ENCODE measurements around the gene CDADC1.

The CDADC1 gene

DNA sequence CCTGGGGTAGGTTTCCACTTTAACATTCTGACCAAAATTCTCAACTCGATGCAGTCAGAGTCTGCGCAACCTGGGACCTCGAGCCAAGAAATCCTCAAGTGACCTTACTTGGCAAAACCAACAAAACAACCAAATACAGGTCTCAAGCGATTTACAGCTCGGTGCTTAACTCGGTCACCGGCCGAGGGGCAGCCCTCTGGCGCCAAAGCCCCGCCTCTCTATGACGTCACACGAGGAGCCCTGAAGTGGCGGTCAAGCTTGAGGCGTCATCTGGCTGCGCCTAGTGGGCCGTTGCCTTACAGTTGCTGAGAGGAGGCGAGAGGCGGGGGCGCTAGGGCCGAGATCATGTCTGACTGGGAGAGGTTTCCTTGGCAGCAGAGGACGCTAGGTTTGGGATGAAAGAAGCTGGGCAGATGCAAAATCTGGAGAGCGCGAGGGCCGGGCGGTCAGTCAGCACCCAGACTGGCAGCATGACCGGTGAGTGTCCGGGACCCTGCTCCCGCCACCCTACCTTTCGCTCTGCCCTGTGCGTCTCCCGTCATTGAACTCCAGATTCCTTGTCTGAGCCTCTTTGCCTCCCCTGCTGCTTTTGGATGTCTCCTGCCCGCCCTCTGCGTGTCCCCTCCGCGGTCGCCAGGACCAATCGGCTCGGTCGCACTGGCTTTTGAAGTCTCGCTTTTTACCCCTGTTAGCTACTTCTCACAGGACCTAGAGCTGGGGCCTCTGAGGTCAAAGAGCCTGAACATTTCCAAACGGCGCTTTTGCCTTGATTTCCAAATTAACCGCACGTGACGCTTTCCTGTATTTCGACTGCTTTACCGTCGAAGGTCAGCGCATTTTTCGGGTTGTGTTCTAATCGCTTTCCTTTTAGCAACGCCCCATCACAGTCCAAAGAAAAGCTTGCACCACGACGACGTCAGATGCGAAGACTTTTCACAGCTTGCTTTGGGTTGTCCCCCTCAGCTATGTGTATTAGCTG lies at the start of gene CDADC1:
Gene CDADC1 (plus strand): TSS at position 283 of the 979 bp plus-strand sequence. CDS start 113 bp downstream, at position 396.
- peak; percentile 52 for DNase-seq (ENCODE audit: low read depth, low spot score)
- peak within 1 kb of the TSS; percentile 49 for H3K27ac ChIP-seq

- no peak for DNase-seq (ENCODE audit: low read depth, low spot score)
- no peak overlapping the region for H3K27ac ChIP-seq
Measured at GRCh38 chr13:49206641-49207040, 41.1 kb upstream of the CDADC1 start.

DNA sequence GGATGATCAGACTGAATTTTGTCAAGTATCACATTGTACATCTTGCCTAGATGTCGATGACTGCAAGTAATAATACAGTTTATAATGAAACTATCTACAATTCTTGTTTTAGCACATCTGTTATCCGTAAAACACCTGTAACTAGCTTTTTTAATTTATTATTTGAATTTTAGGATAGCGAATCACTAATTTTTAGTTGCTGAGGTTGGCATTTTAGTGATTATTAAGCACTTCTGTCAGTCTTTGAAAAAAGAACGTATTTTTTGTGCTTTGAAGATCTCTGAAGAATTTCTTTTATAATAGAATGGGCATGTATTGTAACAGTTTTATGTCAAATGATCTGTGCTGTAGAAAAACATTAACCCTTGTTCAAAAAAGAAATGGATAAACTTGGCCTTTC lies 39.1 kb upstream of the CDADC1 start:
- H3K27ac ChIP-seq: no peak overlapping the region
- DNase-seq (ENCODE audit: low read depth, low spot score): no peak

GRCh38 chr13:49210114-49210513 lies 37.6 kb upstream of the CDADC1 start:
- no peak overlapping the region for H3K27ac ChIP-seq
- DNase-seq (ENCODE audit: low read depth, low spot score): no peak

DNA sequence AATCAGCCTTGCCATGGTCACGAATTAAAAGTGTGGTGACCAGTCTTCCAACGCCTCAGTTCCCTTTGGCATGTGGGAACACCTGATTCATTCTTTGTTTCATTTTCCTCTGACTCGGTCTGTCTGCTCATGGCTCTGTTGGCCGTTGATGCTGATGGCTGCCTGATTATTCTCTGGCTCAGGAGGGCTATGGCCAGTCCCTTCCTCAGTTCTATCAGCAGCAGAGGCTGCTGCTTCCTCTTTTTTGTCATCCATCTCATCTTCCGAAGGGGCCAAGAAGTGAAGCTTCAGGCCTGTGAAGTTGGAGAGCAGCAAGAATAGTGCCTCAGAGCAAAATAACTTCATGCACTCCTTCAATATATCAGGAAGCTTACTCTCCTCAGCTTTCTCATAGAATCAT lies 37.1 kb upstream of the CDADC1 start:
- H3K27ac ChIP-seq: no peak overlapping the region
- DNase-seq (ENCODE audit: low read depth, low spot score): no peak

- no peak for DNase-seq (ENCODE audit: low read depth, low spot score)
- no peak overlapping the region for H3K27ac ChIP-seq
Measured at GRCh38 chr13:49213539-49213938, 34.2 kb upstream of the CDADC1 start.

- no peak overlapping the region for H3K27ac ChIP-seq
- no peak for DNase-seq (ENCODE audit: low read depth, low spot score)
Measured at GRCh38 chr13:49213997-49214916, 33.5 kb upstream of the CDADC1 start.

DNA sequence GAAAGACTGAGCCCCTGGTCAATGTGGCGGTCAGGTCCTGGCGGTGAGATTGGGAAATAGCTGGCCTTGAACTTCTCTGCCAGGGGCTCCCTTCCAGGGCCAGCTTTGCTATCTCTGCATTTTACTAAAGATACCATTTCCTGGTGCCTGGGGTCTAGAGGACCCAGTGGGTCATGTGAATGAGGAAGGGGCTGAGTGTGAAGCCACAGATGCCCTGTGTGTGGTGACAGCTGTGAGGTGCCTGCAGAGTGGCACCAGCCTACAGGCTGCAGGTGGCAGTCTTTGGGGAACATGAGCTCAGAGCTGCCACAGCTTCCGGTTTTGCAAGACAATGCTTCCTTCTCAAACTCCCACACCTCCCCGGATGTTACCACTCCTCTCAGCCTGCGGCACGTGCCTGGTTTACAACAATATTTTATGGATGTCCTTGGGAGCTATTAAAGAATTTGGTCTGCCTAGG lies 32.8 kb upstream of the CDADC1 start:
- no peak overlapping the region for H3K27ac ChIP-seq
- no peak for DNase-seq (ENCODE audit: low read depth, low spot score)

- no peak for DNase-seq (ENCODE audit: low read depth, low spot score)
- H3K27ac ChIP-seq: no peak overlapping the region
Measured at GRCh38 chr13:49216334-49216733, 31.4 kb upstream of the CDADC1 start.

- DNase-seq (ENCODE audit: low read depth, low spot score): no peak
- no peak overlapping the region for H3K27ac ChIP-seq
Measured at GRCh38 chr13:49217962-49218492, 29.7 kb upstream of the CDADC1 start.

DNA sequence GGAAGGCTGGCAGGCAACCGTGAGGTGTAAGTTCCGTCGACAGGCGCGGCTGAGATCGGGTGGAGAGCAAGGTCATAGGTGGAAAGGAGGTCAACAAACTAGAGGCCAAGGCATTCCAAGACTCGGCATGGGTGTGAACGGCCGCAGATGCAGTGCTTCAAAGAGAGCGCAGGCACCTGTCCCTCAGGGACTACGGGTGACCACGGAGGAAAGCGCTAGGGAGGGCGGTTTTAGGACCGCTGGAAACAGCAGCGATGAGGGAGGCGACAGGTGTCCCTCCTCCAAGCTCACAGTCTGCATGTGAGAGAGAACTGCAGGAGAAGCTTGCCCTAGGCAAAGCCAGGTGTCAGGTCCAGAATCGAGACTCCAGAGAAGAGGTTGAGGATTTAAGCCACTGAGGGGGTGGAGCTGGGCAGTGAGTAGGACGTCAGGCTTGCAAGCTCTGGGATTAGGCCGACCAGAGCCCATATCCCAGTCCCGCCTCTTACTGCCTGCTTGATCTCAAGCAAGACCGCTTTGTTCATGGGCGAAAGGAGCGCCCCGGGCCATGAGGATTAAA lies 29.2 kb upstream of the CDADC1 start:
- H3K27ac ChIP-seq: no peak overlapping the region
- DNase-seq (ENCODE audit: low read depth, low spot score): no peak

- H3K27ac ChIP-seq: no peak overlapping the region
- no peak for DNase-seq (ENCODE audit: low read depth, low spot score)
Measured at GRCh38 chr13:49219647-49220035, 28.1 kb upstream of the CDADC1 start.

GRCh38 chr13:49220036-49220855 lies 27.5 kb upstream of the CDADC1 start, which contains the start of gene MLNR:
MLNR (plus strand) TSS chr13:49220338; CDS start chr13:49220338, 0 bp downstream.
- no peak for DNase-seq (ENCODE audit: low read depth, low spot score)
- no peak within 1 kb of the TSS for H3K27ac ChIP-seq

DNA sequence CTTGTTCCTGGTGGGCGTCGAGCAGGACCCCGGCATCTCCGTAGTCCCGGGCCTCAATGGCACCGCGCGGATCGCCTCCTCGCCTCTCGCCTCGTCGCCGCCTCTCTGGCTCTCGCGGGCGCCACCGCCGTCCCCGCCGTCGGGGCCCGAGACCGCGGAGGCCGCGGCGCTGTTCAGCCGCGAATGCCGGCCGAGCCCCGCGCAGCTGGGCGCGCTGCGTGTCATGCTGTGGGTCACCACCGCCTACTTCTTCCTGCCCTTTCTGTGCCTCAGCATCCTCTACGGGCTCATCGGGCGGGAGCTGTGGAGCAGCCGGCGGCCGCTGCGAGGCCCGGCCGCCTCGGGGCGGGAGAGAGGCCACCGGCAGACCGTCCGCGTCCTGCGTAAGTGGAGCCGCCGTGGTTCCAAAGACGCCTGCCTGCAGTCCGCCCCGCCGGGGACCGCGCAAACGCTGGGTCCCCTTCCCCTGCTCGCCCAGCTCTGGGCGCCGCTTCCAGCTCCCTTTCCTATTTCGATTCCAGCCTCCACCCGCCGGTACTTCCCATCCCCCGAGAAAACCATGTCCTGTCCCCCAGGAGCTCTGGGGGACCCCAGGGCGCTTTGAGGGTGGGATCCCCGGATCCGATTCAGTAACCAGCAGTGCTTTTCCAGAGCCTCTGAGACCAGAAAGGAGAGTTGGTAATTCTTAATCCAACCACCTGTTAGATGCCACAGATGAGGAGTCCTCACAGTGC lies 26.7 kb upstream of the CDADC1 start:
- no peak for DNase-seq (ENCODE audit: low read depth, low spot score)
- H3K27ac ChIP-seq: no peak overlapping the region

DNA sequence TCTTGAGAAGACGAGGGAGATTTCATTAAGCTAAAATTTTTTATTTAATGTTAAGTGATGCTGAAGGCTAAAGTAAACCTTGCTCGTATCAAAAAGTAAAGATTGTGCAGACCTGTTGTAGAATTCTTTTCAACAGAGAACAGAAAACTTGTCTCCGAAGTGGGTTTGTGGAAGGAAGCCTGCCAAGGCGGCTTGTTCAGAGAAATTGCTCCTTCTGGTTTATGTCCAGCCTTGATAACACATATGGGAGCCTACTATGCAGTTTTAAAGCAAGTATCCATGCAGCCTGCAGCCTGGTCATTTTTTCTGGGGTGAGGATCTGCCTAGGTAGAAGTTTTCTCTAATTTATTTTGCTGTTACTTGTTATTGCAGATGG lies 26.1 kb upstream of the CDADC1 start:
- no peak overlapping the region for H3K27ac ChIP-seq
- no peak for DNase-seq (ENCODE audit: low read depth, low spot score)

DNA sequence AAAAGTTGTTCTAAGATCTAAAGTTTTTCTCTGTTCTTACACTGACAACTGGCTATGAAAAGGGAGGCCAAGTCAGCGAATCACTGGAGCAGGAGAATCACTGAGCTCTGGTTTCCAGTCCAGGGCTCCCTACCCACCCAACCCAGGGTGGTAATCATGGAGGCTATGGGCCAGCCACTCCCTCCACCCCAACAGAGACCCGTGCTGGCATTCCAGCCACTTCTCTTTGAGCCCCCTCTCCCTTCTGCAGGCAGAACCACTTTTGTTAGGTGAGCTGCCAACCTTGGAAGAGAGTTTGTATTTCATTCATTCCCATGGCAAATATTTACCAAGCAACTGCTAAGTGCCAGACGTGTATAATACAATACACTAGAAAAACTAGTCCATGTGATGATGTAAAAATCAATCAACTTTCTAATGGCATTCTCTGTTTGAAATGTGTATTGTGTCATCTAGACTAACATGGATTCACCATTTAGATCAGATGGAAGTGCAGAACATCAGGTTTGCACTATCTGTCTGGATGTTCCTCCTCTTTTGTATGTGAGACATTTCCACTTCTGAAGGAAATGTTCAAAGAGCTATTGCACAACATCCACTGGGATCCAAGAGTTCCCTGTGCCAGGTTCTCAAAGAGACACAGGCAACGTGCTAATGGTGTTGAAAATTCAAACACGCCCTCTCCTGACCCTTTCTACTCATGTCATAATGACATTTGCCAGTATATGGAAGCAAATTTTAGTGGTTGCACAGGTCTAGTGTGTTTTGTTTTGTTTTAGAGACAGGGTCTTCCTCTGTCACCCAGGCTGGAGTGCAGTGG lies 22.3 kb upstream of the CDADC1 start:
- no peak for DNase-seq (ENCODE audit: low read depth, low spot score)
- no peak overlapping the region for H3K27ac ChIP-seq

GRCh38 chr13:49226613-49227012 lies 21.1 kb upstream of the CDADC1 start:
- DNase-seq (ENCODE audit: low read depth, low spot score): no peak
- no peak overlapping the region for H3K27ac ChIP-seq

- no peak for DNase-seq (ENCODE audit: low read depth, low spot score)
Measured at GRCh38 chr13:49234741-49235140, 13.0 kb upstream of the CDADC1 start.

More at GRCh38 chr13:49234741-49235140, 13.0 kb upstream of the CDADC1 start:
- no peak overlapping the region for H3K27ac ChIP-seq
